GM23248 (cell line): ENCODE measurements around the gene GKN2. TPM values are rescaled to one million over a fixed set of nuclear protein-coding genes. Genes with fewer than 3 reads are reported as not detected.

Experiments
- DNase-seq: peaks from one replicate; pipeline ENCODE4 v3.0.0-alpha.2; 2015
- H2AFZ ChIP-seq: fragments of 200-600 bp; sonication (generic); 2 replicates; pipeline ENCODE4 v1.6.1; 2016; ENCODE audit warnings: antibody characterized with exemption
- H3F3A ChIP-seq: fragments of 200-600 bp; sonication (generic); 2 replicates; pipeline ENCODE4 v1.6.1; 2016; ENCODE audit warnings: mild to moderate bottlenecking, antibody characterized with exemption, mixed run types; ENCODE audit not compliant: insufficient read depth
- H3K27ac ChIP-seq: fragments of 200-600 bp; sonication (generic); 2 replicates; pipeline ENCODE4 v1.5.1; 2016; ENCODE audit warnings: mild to moderate bottlenecking
- H3K27me3 ChIP-seq: fragments of 200-600 bp; sonication (generic); replicated peaks from 2 replicates; pipeline ENCODE4 v1.6.1; 2016; ENCODE audit warnings: mild to moderate bottlenecking; ENCODE audit not compliant: insufficient read depth
- H3K36me3 ChIP-seq: fragments of 200-600 bp; sonication (generic); 2 replicates; pipeline ENCODE4 v1.6.1; 2016; ENCODE audit warnings: low read depth, mild to moderate bottlenecking
- H3K4me1 ChIP-seq: fragments of 200-600 bp; sonication (generic); 2 replicates; pipeline ENCODE4 v1.6.1; 2016; ENCODE audit warnings: mild to moderate bottlenecking; ENCODE audit not compliant: insufficient read depth
- H3K4me2 ChIP-seq: fragments of 200-600 bp; sonication (generic); one replicate; pipeline ENCODE4 v1.6.1; 2016; ENCODE audit warnings: mild to moderate bottlenecking; ENCODE audit not compliant: unreplicated experiment
- H3K4me3 ChIP-seq: fragments of 200-600 bp; sonication (generic); 2 replicates; pipeline ENCODE4 v1.5.1; 2016; ENCODE audit warnings: mild to moderate bottlenecking
- H3K79me2 ChIP-seq: fragments of 200-600 bp; sonication (generic); 2 replicates; pipeline ENCODE4 v1.6.1; 2016; ENCODE audit warnings: mild to moderate bottlenecking; ENCODE audit not compliant: insufficient read depth
- H3K9ac ChIP-seq: fragments of 200-600 bp; sonication (generic); 2 replicates; pipeline ENCODE4 v1.6.1; 2016; ENCODE audit warnings: mild to moderate bottlenecking
- H3K9me2 ChIP-seq: fragments of 200-600 bp; sonication (generic); 2 replicates; pipeline ENCODE4 v1.6.1; 2016; ENCODE audit warnings: mixed run types, mild to moderate bottlenecking, moderate library complexity; ENCODE audit not compliant: insufficient read depth
- H3K9me3 ChIP-seq: fragments of 200-600 bp; sonication (generic); one replicate; pipeline ENCODE4 v1.6.1; 2017; ENCODE audit warnings: low read depth
- H4K20me1 ChIP-seq: fragments of 200-600 bp; sonication (generic); 2 replicates; pipeline ENCODE4 v1.6.0; 2016; ENCODE audit not compliant: insufficient read depth
- EZH2 ChIP-seq: fragments of 200-600 bp; sonication (generic); IDR thresholded peaks from 2 replicates; pipeline ENCODE4 v1.6.1; 2018; ENCODE audit warnings: antibody characterized with exemption, mild to moderate bottlenecking; ENCODE audit not compliant: insufficient read depth, poor library complexity, severe bottlenecking
- EZH2phosphoT487 ChIP-seq: fragments of 200-600 bp; sonication (generic); IDR thresholded peaks from 2 replicates; pipeline ENCODE4 v1.6.1; 2018; ENCODE audit warnings: antibody characterized with exemption, moderate library complexity, mild to moderate bottlenecking, low read depth; ENCODE audit not compliant: insufficient read depth
- WGBS, 2 experiments: methylation state at CpG; one replicate each; pipeline ENCODE4 v1.1.6; 2015 to 2017; ENCODE audit warnings: low lambda C conversion rate in 2 of 2, low coverage in 1 of 2; ENCODE audit errors: missing lambda C conversion rate in 2 of 2; 5-methylcytosine and 5-hydroxymethylcytosine counted together
- in situ Hi-C: fragments of 300-500 bp; cut with MboI; formaldehyde crosslinking; loops from 2 replicates; pipeline ENCODE4 v1.15.0; 2020
- polyA plus RNA-seq: library from polyadenylated mRNA; unstranded; fragments of >200 nt; fragmentation: Nextera tagmentation; extraction: Ambion mirVana; gene quantifications from 2 replicates; pipeline ENCODE4 v1.2.1, GENCODE V29; 2016
- total RNA-seq: library from RNA; depleted of rRNA; stranded (reverse); fragments of >200 nt; shearing (Covaris generic); gene quantifications from 2 replicates; pipeline ENCODE4 v1.2.3, GENCODE V29; 2014

The GKN2 gene
- total and polyA plus RNA-seq, 2 experiments from 2014 or later: not detected

DNA sequence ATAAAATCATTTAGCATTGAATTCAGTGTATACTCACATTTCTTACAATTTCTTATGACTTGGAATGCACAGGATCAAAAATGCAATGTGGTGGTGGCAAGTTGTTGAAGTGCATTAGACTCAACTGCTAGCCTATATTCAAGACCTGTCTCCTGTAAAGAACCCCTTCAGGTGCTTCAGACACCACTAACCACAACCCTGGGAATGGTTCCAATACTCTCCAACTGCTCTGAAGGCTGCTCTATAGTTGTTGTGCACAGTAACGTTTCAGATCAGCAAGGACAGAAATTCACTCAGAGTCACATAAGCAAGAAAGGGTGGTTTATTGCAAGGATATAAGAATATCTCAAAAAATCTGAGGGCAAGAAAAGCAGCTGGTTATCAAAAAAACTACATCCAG, 28.3 kb upstream of the GKN2 start:
- Histone ChIP-seq H3K79me2 (no peaks in the 10 kb centered on the region), H3F3A (no peaks in the 10 kb centered on the region), H4K20me1 (no peaks in the 10 kb centered on the region), H3K27me3 (no peaks in the 10 kb centered on the region), H2AFZ (no peak overlapping the region), H3K9me2 (no peaks in the 10 kb centered on the region), H3K36me3 (no peaks in the 10 kb centered on the region), H3K4me2 (no peak overlapping the region), H3K9ac (no peak overlapping the region), H3K4me1 (no peaks in the 10 kb centered on the region), H3K9me3 (no peaks in the 10 kb centered on the region), H3K4me3 (no peak overlapping the region), H3K27ac (no peak overlapping the region)
- WGBS, 2 experiments: 86 to 94% methylated on average over 1 of the region's 1 CpG
- in situ Hi-C loops: no loop called here
- DNase-seq: no peak
- no peak for TF ChIP-seq EZH2
- no peak for TF ChIP-seq EZH2phosphoT487

DNA sequence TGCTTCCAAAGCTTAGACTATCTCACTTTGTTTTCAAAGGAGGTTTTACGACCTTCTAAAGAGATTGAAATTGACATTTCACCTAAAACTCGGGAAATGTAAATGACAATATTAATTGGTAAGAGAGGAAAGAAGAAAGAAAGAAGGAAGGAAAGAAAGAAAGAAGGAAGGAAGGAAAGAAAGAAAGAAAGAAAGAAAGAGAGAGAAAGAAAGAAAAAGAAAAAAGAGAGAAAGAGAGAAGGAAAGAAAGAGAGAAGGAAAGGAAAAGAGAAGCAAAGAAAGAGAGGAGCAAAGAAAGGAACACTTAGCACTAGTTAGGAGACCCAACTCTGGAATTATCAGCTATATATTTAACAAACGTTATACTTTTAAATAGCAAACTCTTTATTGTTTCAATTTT, 25.4 kb upstream of the GKN2 start:
- 75 to 82% methylated on average over 3 of the region's 3 CpGs for WGBS, 2 experiments
- TF ChIP-seq EZH2 (no peak), EZH2phosphoT487 (no peak)
- in situ Hi-C loops: no loop called here

DNA sequence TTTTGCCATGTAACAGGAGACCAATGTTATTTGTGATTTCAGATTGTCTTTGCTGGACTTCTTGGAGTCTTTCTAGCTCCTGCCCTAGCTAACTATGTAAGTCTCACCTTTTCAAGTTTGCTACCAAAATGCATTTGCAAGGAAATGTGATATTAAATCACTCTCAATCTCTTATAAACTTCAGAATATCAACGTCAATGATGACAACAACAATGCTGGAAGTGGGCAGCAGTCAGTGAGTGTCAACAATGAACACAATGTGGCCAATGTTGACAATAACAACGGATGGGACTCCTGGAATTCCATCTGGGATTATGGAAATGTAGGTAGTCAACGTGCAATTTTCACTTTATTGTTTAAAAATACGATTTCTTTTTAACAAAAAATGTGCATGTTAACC, 24.8 kb upstream of the GKN2 start:
- H3K9ac ChIP-seq: no peak overlapping the region
- no peaks in the 10 kb centered on the region for H3K9me2 ChIP-seq
- peaks cover 13% of the 10 kb centered on the region for H3F3A ChIP-seq
- H3K4me1 ChIP-seq: peaks cover 26% of the 10 kb centered on the region
- no peak for DNase-seq
- in situ Hi-C loops: no loop called here
- H3K4me3 ChIP-seq: no peak overlapping the region
- H3K27me3 ChIP-seq: no peaks in the 10 kb centered on the region
- no peaks in the 10 kb centered on the region for H3K36me3 ChIP-seq
- no peak overlapping the region for H3K27ac ChIP-seq
- H3K79me2 ChIP-seq: no peaks in the 10 kb centered on the region
- H3K4me2 ChIP-seq: no peak overlapping the region
- WGBS, 2 experiments: 70 to 71% methylated on average over 4 of the region's 4 CpGs
- no peak for TF ChIP-seq EZH2phosphoT487
- TF ChIP-seq EZH2: no peak
- H2AFZ ChIP-seq: no peak overlapping the region
- no peaks in the 10 kb centered on the region for H4K20me1 ChIP-seq
- no peaks in the 10 kb centered on the region for H3K9me3 ChIP-seq

More for the DNA sequence above, 25.4 kb upstream of the GKN2 start:
- Histone ChIP-seq H3K27ac (no peak overlapping the region), H3K4me1 (peaks cover 19% of the 10 kb centered on the region), H2AFZ (no peak overlapping the region), H4K20me1 (no peaks in the 10 kb centered on the region), H3K27me3 (no peaks in the 10 kb centered on the region), H3K36me3 (no peaks in the 10 kb centered on the region), H3K79me2 (no peaks in the 10 kb centered on the region), H3F3A (peaks cover 6% of the 10 kb centered on the region), H3K4me2 (no peak overlapping the region), H3K9me2 (no peaks in the 10 kb centered on the region), H3K9ac (no peak overlapping the region), H3K4me3 (no peak overlapping the region), H3K9me3 (no peaks in the 10 kb centered on the region)
- DNase-seq: no peak

DNA sequence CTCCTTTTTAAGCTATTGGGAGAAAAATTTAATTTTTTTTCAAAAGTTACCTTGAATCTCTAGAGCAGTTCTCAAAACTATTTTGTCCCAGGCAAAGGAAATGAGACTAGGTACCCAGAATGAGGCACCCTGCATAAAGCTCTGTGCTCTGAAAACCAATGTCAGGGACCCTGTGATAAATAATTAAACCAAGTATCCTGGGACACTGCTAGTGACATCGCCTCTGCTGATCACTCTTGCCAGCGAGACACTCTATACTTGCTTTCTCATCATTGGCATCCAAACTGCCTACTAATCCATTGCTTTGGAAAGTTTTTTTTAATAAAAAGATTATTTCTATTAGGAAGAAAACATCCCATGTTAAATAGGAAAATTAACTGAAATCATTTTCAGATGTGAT, 23.2 kb upstream of the GKN2 start:
- Histone ChIP-seq H3F3A (peaks cover 26% of the 10 kb centered on the region), H3K4me3 (no peak overlapping the region), H2AFZ (no peak overlapping the region), H3K4me2 (no peak overlapping the region), H3K9me2 (no peaks in the 10 kb centered on the region), H3K27ac (no peak overlapping the region), H4K20me1 (no peaks in the 10 kb centered on the region), H3K27me3 (no peaks in the 10 kb centered on the region), H3K36me3 (no peaks in the 10 kb centered on the region), H3K79me2 (no peaks in the 10 kb centered on the region), H3K9me3 (no peaks in the 10 kb centered on the region), H3K9ac (no peak overlapping the region), H3K4me1 (peaks cover 40% of the 10 kb centered on the region)
- WGBS, 2 experiments: 92 to 96% methylated on average over 2 of the region's 2 CpGs
- DNase-seq: no peak
- in situ Hi-C loops: no loop called here
- TF ChIP-seq EZH2 (no peak), EZH2phosphoT487 (no peak)

DNA sequence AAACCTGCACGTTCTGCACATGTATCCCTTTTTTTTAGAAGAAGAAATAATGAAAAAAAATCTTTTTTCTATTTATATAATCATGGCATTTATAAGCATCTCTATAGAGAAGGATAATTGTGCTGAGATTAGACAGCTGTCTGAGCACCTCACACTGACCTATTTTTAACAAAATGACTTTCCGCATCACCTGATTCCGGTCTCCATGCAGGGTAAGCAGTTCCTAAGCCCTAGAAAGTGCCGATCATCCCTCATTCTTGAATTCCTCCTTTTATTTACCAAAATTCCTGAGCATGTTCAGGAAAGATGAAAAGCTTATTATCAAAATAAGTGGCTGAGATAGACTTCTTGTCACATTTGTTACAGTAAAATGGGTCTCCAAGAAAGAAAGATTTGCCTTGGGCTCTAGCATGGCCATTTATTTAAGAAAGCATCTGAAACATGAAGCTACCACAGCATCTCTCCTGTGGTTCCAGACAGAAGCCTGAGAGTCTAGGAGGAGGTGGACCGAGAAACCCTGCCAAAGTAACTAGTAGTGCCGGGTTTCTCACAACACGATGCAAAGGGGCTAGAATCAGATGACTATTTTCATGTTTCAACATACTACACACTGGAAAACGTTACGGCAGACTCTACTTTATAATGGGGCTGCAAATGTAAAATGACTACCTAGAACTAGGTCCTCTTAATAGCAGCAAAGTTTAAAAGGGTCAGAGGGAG, 22.4 kb upstream of the GKN2 start:
- Histone ChIP-seq H3K36me3 (no peaks in the 10 kb centered on the region), H3K27me3 (no peaks in the 10 kb centered on the region), H3K4me2 (no peak overlapping the region), H3K9ac (no peak overlapping the region), H3K27ac (no peak overlapping the region), H3K9me2 (no peaks in the 10 kb centered on the region), H3K4me1 (peaks cover 45% of the 10 kb centered on the region), H4K20me1 (no peaks in the 10 kb centered on the region), H3K79me2 (no peaks in the 10 kb centered on the region), H3F3A (peaks cover 32% of the 10 kb centered on the region), H3K4me3 (no peak overlapping the region), H3K9me3 (no peaks in the 10 kb centered on the region), H2AFZ (peak overlapping the region; percentile 57; the same call in 1 of the 2 replicates)
- WGBS, 2 experiments: 51 to 57% methylated on average over 9 of the region's 9 CpGs
- TF ChIP-seq EZH2: no peak
- no peak for TF ChIP-seq EZH2phosphoT487
- in situ Hi-C loops: no loop called here
- peak; percentile 54 for DNase-seq
